Activated naive CD4-positive, alpha-beta T cell treated with anti-CD3 and anti-CD28 coated beads, Interleukin-2, amount 50 U/mL, for 72 hours (primary cell): ENCODE results near the gene CLIP1. TPM values are rescaled to one million over a fixed set of nuclear protein-coding genes. Genes with fewer than 3 reads are reported as not detected.

Experiments
- ATAC-seq, 2 donors: fragments of 150-1000 bp; cut with Tn5 transposase; 2 replicates each; pipeline ENCODE4 v1.10.0; 2021; ENCODE audit warnings: mild to moderate bottlenecking in 2 of 2, moderate library complexity in 2 of 2
- DNase-seq, 2 donors: peaks; one replicate each; pipeline ENCODE4 v3.0.0; 2021 to 2022; ENCODE audit warnings: low spot score in 2 of 2
- H3K27ac Mint-ChIP-seq, 2 donors: one replicate each; pipeline ENCODE4 v1.8.0; 2022; ENCODE audit warnings: mild to moderate bottlenecking in 2 of 2, mixed read lengths in 2 of 2
- H3K36me3 Mint-ChIP-seq, 2 donors: one replicate each; pipeline ENCODE4 v1.8.0; 2022; ENCODE audit warnings: mixed read lengths in 2 of 2
- H3K9me3 Mint-ChIP-seq, 2 donors: one replicate each; pipeline ENCODE4 v1.8.0; 2022; ENCODE audit warnings: mixed read lengths in 2 of 2
- total RNA-seq, 2 donors: library from RNA; stranded (reverse); gene quantifications; one replicate each; pipeline ENCODE4 v1.2.3, GENCODE V29; 2022

Gene CLIP1
- total RNA-seq, 2 donors from 2014 or later: 40.7 to 69.0 TPM

DNA sequence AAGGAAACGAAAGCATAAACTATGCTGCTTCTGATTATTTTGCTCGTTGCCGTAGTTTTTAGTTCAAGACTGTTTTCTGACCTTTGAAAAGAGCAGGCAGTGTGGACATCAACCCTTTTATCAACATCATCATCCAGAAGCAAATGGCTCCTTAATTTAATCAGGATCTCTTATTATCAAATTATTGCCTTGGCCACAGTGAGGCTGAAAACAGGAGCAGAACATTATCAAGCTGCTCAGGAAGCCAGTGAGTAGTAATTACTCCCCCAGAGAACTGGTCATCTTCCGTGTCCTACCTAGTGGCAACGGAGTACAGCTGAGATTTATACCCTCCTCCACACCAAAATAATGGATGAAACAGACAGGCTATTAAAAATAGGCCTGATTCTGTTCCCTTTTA, 194.4 kb downstream of the CLIP1 start:
- no peak overlapping the region for H3K27ac Mint-ChIP-seq
- ATAC-seq: no peak
- H3K36me3 Mint-ChIP-seq: peaks cover 0 to 16% of the 10 kb centered on the region in 2 donors

DNA sequence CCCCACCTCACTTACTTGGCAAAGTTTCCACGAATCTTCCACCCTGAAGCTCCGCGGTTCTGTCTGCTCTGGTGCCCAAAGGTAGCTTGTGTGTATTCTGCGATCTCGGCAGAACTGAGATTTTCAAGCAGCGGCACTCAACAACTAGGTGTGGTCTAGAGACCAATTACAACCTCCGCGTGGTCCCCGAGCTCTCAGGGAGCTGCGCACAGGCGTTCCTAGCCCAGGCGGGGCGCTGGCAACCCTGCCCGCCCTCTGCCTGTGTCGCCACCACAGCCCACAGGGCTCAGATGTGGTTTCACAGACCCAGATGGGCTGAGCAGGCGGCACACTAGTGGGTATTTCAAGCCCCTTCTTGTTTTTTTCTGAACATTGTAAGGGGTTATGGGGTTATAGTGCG, 195.1 kb downstream of the CLIP1 start:
- ATAC-seq (no peak), DNase-seq (no peak)
- Mint-ChIP-seq H3K27ac (peak overlapping the region in 1 of 2 donors; percentile 44), H3K36me3 (peaks cover 0 to 13% of the 10 kb centered on the region in 2 donors), H3K9me3 (no peaks in the 10 kb centered on the region)

More for the DNA sequence above, 194.4 kb downstream of the CLIP1 start:
- no peak for DNase-seq
- no peaks in the 10 kb centered on the region for H3K9me3 Mint-ChIP-seq

DNA sequence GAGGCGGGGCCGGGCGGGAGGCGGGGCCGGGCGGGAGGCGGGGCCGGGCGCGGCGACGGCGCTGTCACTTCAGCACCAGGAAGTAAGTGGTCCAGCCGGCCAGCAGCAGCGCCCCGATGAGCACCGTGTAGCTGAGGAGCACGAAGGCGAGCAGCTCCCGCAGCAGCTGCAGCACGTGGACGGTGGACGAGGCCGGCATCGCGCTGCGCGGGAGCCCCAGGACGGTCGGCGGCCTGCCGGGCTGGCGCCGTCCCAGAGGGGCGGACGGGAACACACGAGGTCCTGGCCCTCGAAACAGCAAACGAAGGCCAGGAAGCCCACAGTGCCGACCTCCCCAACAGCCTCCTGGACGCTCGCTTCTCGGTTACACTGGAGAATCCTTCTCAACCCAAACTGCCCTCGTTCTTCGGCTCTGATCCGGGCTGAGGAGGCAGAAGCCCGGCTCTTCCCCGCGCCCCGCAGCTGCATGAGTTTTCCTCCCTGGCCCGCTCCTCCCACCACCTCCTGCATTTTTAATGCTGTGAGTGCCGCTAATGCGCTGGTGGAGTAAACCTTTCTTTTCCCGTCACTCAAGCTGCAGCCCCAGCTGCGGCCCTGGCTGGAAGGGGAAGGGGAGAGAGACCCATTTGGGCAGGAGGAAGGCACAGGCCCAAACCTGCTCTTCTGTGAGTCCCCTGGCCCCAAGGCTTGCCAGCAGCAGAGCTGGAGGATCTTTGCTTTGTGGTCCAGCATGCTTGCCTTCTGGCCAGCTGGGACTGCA, 195.9 kb downstream of the CLIP1 start:
- ATAC-seq (peak in 1 of 2 donors; percentile 68), DNase-seq (no peak)
- no peaks in the 10 kb centered on the region for H3K9me3 Mint-ChIP-seq
- H3K27ac Mint-ChIP-seq: peak overlapping the region in 1 of 2 donors; percentile 95
- H3K36me3 Mint-ChIP-seq: peaks cover 0 to 12% of the 10 kb centered on the region in 2 donors

DNA sequence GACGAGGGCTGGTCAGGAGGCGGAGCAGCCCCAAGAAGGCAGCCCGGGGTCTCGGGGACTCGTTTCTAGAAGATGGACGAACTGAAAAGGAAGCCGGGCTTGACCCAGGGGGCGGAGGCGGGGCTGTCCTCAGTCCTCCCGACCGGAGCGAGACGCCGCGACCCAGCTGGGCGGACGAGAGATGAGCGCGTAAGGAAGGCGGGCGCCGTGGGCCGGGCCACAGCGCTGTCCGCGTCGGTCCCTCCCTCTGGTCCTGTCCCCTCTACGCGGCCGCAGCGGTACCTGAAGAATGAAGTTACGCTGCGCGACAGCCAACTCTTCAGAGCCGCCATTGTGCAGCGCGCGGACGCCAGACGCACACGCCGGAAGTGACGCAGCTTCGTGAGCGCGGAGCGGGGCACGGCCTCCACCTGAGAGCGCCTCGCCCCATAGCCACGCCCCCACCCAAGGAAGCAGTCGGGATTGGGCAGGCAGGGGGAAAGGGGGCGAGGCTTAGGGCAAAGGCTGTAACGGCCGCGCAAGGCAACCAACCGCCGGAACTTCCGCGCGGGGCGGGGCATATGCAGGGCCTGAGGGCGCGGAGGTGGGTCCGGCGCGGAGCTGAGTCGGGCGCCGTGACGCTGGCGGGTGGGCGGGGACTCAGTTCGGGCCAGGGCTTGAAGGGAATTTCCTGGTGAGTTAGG, 196.6 kb downstream of the CLIP1 start, which contains the start of gene DIABLO:
Gene DIABLO, minus strand, starts transcription at position 370 of the 683 bp plus-strand sequence. Its CDS starts 38 bp downstream, at position 332.
- no peaks in the 10 kb centered on the region for H3K9me3 Mint-ChIP-seq
- DNase-seq (peak; percentile 100), ATAC-seq (peak; percentile 93 to 95)
- H3K27ac Mint-ChIP-seq: peak within 1 kb of the TSS; percentile 95 to 98
- peaks cover 0 to 12% of the 10 kb centered on the region in 2 donors for H3K36me3 Mint-ChIP-seq

Other genes starting within 250 kb of the CLIP1 start
- under 1 TPM in 1 of 2 donors, not detected in 1; 0.87 TPM for gene IL31, start 248.4 kb downstream of the CLIP1 start, total RNA-seq
- gene LRRC43, start 239.5 kb downstream of the CLIP1 start, total RNA-seq: under 1 TPM; 0.36 to 0.47 TPM
- gene B3GNT4, start 219.0 kb downstream of the CLIP1 start, total RNA-seq: 1 to 10 TPM in 1 of 2 donors, not detected in 1; 5.5 TPM
- 10 to 100 TPM; 50.0 to 63.8 TPM for gene DIABLO, start 196.6 kb downstream of the CLIP1 start, total RNA-seq
- gene VPS33A, start 156.2 kb downstream of the CLIP1 start, total RNA-seq: 10 to 100 TPM; 23.9 to 24.2 TPM
- gene ZCCHC8, start 78.3 kb upstream of the CLIP1 start, total RNA-seq: 10 to 100 TPM; 36.7 to 46.2 TPM
- 100 to 1,000 TPM; 115 to 135 TPM for gene RSRC2, start 104.3 kb upstream of the CLIP1 start, total RNA-seq
- 100 to 1,000 TPM; 163 to 199 TPM for gene KNTC1, start 104.6 kb upstream of the CLIP1 start, total RNA-seq